Lung (tissue), 12 donors: ENCODE results near the gene C10orf105. TPM values are rescaled to one million over a fixed set of nuclear protein-coding genes. Genes with fewer than 3 reads are reported as not detected.
A peak's percentile ranks its signal among the peaks of the same experiment; 100 is the strongest.

Experiments used
- ATAC-seq: fragments of 200-7000 bp; cut with Tn5 transposase; one replicate; pipeline ENCODE4 v1.9.1; 2020; ENCODE audit warnings: moderate number of reproducible peaks; ENCODE audit not compliant: insufficient read depth, low FRiP score
- DNase-seq, 3 donors: peaks; one replicate each; pipeline ENCODE4 v3.0.0-alpha.2; 2013 to 2017
- H3K27ac ChIP-seq, 2 donors: one replicate each; pipeline ENCODE4 v1.5.1; 2013; ENCODE audit warnings: mild to moderate bottlenecking in 2 of 2, moderate library complexity in 2 of 2, control low read depth in 1 of 2, inconsistent platforms in 1 of 2, low read depth in 1 of 2, low read length in 1 of 2
- H3K27me3 ChIP-seq, 3 donors: one replicate each; pipeline ENCODE4 v1.5.1; 2013; ENCODE audit warnings: low read length in 2 of 3; ENCODE audit not compliant: control insufficient read depth in 3 of 3, insufficient read depth in 3 of 3
- H3K36me3 ChIP-seq, 4 donors: one replicate each; pipeline ENCODE4 v1.5.1; 2013; ENCODE audit warnings: low read length in 4 of 4, mild to moderate bottlenecking in 1 of 4, moderate library complexity in 1 of 4; ENCODE audit not compliant: control insufficient read depth in 4 of 4, insufficient read depth in 4 of 4
- H3K4me1 ChIP-seq, 5 donors: one replicate each; pipeline ENCODE4 v1.5.1; 2013; ENCODE audit warnings: low read length in 5 of 5, mild to moderate bottlenecking in 2 of 5, moderate library complexity in 1 of 5; ENCODE audit not compliant: control insufficient read depth in 5 of 5, insufficient read depth in 5 of 5
- H3K4me3 ChIP-seq: one replicate; pipeline ENCODE4 v1.5.1; 2013; ENCODE audit warnings: mild to moderate bottlenecking, control low read depth, moderate library complexity
- H3K9ac ChIP-seq, 2 donors: one replicate each; pipeline ENCODE4 v1.5.1; 2013; ENCODE audit warnings: low read length in 2 of 2, control low read depth in 1 of 2; ENCODE audit not compliant: insufficient read depth in 1 of 2
- H3K9me3 ChIP-seq, 4 donors: one replicate each; pipeline ENCODE4 v1.5.1; 2013; ENCODE audit warnings: low read length in 3 of 4, mild to moderate bottlenecking in 1 of 4, moderate library complexity in 1 of 4; ENCODE audit not compliant: control insufficient read depth in 4 of 4, insufficient read depth in 3 of 4
- WGBS, 2 donors: extraction: QIAGEN DNeasy Blood & Tissue Kit; methylation state at CpG; one replicate each; pipeline ENCODE4 v1.1.7; 2013; 5-methylcytosine and 5-hydroxymethylcytosine counted together
- polyA plus RNA-seq, 2 donors: library from polyadenylated mRNA; stranded (reverse); fragments of 200-250 nt; gene quantifications; one replicate each; pipeline ENCODE4 v1.2.1, GENCODE V29; 2013
- total RNA-seq, 2 donors: library from RNA; depleted of rRNA in 1 of 2; stranded (reverse); fragments of >200 nt in 1 of 2; gene quantifications; one replicate each; pipeline ENCODE4 v1.2.1, GENCODE V29; 2014 to 2021
- TF ChIP-seq, protein P1 (sequence below): IDR thresholded peaks from 2 replicates; pipeline ENCODE4 v1.5.1; 2012; ENCODE audit warnings: mild to moderate bottlenecking; ENCODE audit errors: control extremely low read depth, extremely low read depth
- donor health status: control.
- donor health status: control.
- donor health status: Bipolar disorder and iron deficiency.
- donor health status: healthy.
- donor health status: DM: yes; HTN: yes; CAD: no.

C10orf105 gene
- total and polyA plus RNA-seq, 4 donors, result 0.14 to 0.58 (median 0.27) TPM

DNA sequence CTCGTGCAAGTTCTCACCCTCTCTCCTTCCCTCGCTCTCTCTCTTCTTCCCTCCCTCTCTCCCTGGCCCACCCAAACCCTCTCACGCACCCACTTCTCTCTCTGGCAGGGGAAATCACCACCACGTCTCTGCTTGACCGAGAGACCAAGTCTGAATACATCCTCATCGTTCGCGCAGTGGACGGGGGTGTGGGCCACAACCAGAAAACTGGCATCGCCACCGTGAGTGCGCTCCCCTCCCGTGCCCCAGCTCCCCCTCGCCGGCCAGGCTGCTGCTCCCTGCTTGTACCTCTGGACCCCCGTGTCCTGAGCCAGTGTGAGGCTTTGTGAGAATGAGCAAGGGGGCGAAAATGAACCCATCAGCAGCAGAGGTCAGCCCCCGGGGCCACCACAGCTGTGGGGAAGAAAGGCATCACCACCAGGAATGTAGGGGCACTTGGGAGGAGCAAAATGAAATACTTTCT is 25.5 kb downstream of the C10orf105 start:
- Histone ChIP-seq H3K9me3 (no peaks in the 10 kb centered on the region), H3K4me1 (peaks cover 0 to 13% (median 4%) of the 10 kb centered on the region in 5 donors), H3K4me3 (no peak overlapping the region), H3K9ac (no peak overlapping the region), H3K27me3 (no peaks in the 10 kb centered on the region), H3K36me3 (no peaks in the 10 kb centered on the region), H3K27ac (peak overlapping the region; percentile 47 to 82)
- ATAC-seq (no peak), DNase-seq (no peak)
- 58 to 63% methylated on average over 18 of the region's 18 CpGs for WGBS, 2 donors
- TF ChIP-seq, protein P1, sequence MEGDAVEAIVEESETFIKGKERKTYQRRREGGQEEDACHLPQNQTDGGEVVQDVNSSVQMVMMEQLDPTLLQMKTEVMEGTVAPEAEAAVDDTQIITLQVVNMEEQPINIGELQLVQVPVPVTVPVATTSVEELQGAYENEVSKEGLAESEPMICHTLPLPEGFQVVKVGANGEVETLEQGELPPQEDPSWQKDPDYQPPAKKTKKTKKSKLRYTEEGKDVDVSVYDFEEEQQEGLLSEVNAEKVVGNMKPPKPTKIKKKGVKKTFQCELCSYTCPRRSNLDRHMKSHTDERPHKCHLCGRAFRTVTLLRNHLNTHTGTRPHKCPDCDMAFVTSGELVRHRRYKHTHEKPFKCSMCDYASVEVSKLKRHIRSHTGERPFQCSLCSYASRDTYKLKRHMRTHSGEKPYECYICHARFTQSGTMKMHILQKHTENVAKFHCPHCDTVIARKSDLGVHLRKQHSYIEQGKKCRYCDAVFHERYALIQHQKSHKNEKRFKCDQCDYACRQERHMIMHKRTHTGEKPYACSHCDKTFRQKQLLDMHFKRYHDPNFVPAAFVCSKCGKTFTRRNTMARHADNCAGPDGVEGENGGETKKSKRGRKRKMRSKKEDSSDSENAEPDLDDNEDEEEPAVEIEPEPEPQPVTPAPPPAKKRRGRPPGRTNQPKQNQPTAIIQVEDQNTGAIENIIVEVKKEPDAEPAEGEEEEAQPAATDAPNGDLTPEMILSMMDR, result no peak

DNA sequence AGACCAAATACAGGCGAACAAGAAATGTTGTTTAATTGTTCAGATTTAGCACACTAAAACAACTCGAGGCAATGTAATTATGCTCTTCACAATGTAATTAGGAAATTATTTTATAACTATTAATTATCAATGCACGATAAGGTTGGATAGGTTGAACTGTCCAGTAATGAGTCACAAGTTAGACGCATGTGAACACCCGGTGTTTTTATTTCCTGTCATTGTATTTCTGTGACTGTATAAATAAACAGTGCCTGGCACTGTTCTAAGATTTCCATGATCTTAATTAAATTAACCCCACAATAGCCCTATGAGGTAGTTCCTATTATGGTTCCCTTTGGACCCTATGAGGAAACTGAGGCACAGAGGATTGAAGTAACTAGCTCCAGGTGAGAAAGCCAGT is 26.2 kb downstream of the C10orf105 start:
- H3K27ac ChIP-seq, result peak overlapping the region; percentile 47 to 82
- no peak overlapping the region for H3K9ac ChIP-seq
- no peaks in the 10 kb centered on the region for H3K36me3 ChIP-seq
- no peak overlapping the region for H3K4me3 ChIP-seq
- ATAC-seq (no peak), DNase-seq (peak in 2 of 3 donors; percentile 31 to 53)
- H3K9me3 ChIP-seq, result no peaks in the 10 kb centered on the region
- 53 to 68% methylated on average over 5 of the region's 5 CpGs for WGBS, 2 donors
- TF ChIP-seq, protein P1, result no peak
- peaks cover 0 to 13% (median 4%) of the 10 kb centered on the region in 5 donors for H3K4me1 ChIP-seq
- H3K27me3 ChIP-seq, result no peaks in the 10 kb centered on the region

DNA sequence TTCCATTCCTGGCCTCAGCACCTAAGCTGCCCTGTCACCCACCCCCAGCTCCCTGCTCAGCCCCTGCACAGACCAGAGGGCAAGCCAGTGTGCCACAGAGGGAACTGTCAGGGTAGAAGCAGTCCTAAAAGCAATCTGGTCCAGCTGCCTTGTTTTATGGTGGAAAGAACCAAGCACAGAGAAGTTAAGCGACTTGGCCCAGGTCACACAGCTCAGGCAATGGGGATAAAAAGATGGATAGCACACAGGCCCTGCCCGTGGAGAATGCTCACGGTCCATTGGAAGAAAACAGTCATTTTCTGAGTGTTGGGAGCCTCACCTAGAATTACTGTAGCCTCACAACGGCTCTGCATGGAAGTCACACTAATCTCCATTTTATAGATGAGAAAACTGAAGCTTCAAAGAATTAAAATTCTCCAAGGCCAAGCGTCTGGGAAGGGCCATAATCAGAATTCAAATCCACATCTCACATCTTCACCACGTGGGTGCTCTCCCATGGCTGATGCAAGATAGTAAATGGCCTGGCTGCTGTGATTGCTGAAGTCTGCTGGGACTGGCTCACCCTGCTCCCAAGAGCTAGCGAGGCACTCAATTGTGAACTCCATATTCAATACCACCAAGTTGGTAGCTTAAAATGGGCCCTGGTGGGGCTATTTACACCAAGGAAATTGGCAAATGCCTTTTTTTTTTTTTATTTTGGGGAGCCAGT is 26.8 kb downstream of the C10orf105 start:
- ATAC-seq (no peak), DNase-seq (no peak)
- H3K27me3 ChIP-seq, result no peaks in the 10 kb centered on the region
- H3K9me3 ChIP-seq, result no peaks in the 10 kb centered on the region
- H3K9ac ChIP-seq, result no peak overlapping the region
- no peaks in the 10 kb centered on the region for H3K36me3 ChIP-seq
- H3K27ac ChIP-seq, result peak overlapping the region in 1 of 2 donors; percentile 2
- TF ChIP-seq, protein P1, result no peak
- peaks cover 0 to 13% (median 4%) of the 10 kb centered on the region in 5 donors for H3K4me1 ChIP-seq
- H3K4me3 ChIP-seq, result no peak overlapping the region
- WGBS, 2 donors, result 75 to 84% methylated on average over 7 of the region's 7 CpGs

DNA sequence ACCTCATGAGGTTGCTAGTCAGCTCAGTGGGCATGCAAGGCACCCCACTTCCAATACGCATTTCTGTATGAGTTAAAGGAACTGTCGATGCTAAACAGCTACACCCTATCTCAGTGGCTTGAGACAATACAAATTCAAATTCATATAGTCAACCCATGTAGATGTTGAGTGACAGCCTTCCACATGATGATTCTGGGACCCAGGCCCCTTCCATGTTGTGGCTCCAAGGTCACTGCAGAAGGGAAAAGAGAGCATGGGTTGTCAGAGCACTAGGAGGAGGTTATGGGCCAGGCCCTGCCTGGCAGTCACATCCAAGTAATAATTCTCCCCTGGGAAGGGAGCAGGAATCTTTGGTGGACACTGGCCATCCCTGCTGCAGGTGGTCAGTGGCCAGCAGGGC is 28.2 kb downstream of the C10orf105 start:
- Histone ChIP-seq H3K9me3 (no peaks in the 10 kb centered on the region), H3K27ac (no peak overlapping the region), H3K4me1 (peaks cover 4 to 18% (median 5%) of the 10 kb centered on the region in 5 donors), H3K36me3 (no peaks in the 10 kb centered on the region), H3K27me3 (no peaks in the 10 kb centered on the region), H3K4me3 (no peak overlapping the region), H3K9ac (no peak overlapping the region)
- TF ChIP-seq, protein P1, result no peak
- 96 to 97% methylated on average over 2 of the region's 2 CpGs for WGBS, 2 donors
- DNase-seq (no peak), ATAC-seq (no peak)
